GM20431 (cell line): ENCODE data around the gene ANKRD23.
"Not testable (repeated sequence)": the region's sequence is repeated elsewhere in the genome, so short reads cannot be mapped to it uniquely, and the experiment has no call there.

Experiments used
- in situ Hi-C: fragments of 300-500 bp; cut with MseI, MboI; formaldehyde crosslinking; loops from one replicate; pipeline ENCODE4 v1.15.0; 2020; ENCODE audit warnings: low sequenced_read_pairs; ENCODE audit not compliant: unreplicated experiment

Gene ANKRD23

DNA sequence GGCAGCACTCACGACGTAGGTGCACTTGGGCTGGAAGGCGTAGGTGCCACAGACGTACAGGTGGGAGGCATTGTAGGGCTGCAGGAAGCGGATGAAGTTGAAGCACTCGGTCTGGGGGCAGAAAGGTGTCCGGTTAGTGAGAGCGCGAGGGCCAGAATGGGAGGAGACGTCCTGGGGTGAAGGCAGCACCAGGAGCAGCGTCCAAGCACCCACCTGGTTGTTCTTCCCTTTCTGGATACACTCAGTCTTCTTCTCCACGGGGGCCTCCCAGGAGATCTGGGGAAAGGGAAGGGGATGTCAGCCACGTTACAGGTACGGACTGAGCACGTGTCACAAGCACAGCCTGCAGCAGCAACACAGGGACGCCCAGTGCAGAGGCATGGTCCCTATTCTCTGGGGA is 21.8 kb upstream of the ANKRD23 start:
- in situ Hi-C loops: no loop called here

DNA sequence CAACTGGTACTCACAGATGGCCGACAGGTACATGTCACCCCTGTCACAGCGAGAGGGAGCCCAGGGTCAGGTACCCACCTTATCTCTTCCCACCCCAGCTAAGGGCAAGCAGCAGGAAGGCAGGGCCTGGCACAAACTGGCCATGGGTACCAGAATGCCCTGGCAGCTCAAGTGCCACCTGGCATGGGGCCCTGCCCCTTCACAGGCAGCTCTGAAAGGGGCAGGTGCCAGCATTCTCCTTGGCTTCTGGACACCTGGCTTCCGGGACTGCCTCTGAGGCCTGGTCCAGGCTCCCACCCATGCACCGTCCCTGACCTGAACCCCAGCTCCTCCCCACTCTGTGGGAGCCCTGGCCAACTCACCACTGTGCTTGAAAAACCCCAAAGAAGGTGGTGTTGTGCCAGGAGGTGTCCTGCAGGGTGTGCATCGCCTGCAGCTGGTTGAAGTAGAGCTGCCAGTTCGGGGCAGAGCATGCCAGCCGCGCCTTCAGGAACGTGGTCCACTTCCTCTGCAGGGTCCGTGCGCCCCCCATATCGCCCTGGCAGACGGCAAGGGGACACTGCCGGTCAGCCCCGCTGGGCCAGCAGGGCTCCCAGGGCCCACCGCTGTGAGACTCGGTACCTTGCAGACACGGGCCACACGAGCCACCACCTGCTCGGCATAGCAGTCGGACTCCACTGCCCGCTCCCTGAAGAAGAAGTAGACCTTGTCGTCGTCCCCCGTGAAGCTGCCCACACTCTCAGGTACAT is 20.7 kb upstream of the ANKRD23 start:
- in situ Hi-C loops: no loop called here

DNA sequence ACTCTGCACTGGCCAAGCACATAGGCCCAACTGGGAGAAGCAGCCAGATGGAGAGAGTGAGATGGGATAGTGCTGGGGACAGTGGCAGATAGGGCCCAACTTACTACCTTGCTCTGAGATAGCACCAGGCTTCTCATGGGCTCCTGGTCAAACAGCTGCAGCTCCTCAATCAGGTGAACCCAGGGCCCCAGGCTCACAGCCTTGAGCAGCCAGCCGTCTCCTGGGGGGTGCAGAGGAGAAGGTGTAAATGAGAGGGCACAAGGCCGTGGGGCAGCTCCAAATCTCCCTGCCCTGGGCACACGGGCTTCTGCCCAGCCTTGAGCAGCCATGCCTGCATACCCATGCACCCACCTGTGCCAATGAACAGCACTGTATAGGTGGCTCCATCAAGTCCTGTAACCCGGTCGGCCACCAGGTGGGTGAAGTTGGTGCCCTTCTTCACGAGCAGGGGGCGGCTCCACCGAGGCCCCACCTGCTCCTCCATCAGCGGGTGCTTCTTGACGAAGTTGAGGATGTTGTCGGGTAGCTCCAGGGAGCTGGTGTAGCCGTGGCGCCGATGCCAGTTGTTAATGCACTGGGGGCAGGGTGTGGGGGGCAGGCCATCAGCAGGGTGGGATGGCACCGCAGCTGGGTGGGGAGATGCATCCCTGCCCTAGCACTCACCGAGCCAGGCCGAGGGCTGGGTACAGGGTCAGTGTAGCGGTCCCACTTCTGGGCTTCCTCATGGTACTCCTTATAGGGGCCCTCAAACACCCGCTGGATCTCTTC is 19.9 kb upstream of the ANKRD23 start:
- in situ Hi-C loops: no loop called here

DNA sequence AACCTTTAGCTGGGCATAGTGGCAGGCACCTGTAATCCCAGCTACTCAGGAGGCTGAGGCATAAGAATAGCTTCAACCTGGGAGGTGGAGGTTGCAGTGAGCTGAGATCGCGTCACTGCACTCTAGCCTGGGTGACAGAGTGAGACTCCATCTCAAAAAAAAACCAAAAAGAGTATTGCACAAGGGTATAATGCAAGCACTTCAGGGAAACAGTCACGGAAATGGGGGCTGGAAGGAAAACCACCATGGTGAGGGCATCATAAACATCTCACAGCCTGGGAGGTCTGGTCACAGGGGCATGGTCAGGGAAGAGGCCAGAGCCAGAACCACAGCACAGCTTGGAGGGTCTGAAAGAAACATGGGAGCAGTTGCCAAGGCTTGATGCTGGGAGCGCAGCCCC is 19.2 kb upstream of the ANKRD23 start:
- in situ Hi-C loops: not testable (repeated sequence)

DNA sequence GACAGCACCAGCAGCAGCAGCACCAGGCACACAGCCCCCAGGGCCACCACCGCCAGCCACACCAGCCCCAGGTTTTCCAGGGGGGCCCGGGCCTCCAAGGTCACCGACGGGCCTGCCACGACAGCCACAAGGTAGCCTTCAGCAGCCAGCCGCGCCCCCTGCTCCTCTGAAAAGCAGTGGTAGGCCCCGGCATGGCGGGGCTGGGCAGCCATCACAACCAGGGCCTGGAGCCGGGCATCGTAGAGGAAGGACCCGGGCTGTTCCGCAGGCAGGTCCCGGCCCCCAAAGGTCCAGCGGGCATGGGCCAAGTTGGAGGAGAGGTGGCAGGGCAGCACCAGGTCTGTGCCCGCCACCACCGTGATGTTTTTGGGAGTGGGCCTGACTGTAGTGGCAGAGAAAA is 17.3 kb upstream of the ANKRD23 start:
- in situ Hi-C loops: no loop called here

DNA sequence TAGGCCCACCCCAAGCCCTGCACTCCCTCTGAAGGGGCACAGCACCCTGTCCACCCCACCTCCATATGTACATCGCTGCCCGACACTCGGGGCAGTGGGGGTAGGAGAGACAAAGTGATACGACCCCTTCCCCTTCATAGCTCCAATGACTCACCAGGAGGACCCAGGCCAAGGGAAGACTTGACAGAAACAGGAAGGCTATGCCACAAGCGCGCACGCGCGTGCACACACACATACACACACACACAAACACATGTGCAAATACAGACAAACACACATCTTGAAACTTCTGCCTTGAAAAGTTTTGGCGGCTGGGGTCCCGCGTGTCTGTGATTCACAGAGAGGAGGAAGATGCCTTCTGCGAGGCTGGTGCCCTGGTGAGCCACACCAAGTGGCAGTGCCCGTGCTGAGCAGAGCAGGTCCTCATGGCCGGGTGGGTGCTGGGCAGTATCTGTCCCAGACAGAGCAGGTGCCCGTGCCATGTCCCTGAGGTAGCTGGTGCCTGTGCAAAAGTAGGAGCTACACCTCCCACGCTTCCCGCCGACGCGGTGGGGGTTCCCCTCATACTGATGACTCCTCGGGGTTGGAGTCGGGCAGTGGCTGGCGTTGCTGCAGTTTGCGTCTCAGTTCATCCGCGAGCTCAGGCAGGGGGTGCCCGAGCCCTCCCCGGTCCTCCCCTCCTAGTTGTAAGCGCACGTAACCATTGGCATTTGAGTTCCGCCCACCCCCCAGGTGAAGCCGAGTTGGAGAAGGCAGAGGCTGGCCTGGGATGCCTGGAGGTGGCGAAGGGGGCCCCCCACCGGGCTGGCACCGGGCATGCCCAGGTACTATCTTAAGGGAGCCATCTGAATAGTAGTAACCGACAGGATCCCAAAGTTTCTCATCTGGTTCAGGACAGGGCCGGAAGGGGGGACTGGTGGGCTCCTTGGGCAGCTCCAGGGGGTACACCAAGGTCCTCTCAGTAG is 16.5 kb upstream of the ANKRD23 start:
- in situ Hi-C loops: no loop called here

DNA sequence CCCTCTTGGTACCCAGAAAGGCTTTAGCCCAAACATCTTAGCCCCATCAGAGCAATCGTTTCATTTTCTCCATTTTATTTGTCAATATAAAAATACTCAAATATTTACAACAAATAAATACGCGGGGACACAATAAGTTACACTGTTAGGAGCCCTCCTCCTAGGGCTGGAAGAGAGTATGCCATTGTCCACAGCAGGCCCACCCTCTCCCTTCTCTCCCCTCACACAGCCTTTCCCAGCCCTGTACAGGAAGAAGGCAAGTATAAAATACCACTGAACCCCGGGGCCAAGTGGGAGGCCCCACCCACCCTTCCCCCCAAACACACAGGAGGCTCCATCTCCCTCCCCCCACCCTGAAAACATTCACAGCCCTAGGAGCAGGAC is 15.9 kb upstream of the ANKRD23 start:
- in situ Hi-C loops: loop anchor here (10.0 kb wide), 1 partner anchor 95 kb away; no protein-coding TSS in a partner anchor

DNA sequence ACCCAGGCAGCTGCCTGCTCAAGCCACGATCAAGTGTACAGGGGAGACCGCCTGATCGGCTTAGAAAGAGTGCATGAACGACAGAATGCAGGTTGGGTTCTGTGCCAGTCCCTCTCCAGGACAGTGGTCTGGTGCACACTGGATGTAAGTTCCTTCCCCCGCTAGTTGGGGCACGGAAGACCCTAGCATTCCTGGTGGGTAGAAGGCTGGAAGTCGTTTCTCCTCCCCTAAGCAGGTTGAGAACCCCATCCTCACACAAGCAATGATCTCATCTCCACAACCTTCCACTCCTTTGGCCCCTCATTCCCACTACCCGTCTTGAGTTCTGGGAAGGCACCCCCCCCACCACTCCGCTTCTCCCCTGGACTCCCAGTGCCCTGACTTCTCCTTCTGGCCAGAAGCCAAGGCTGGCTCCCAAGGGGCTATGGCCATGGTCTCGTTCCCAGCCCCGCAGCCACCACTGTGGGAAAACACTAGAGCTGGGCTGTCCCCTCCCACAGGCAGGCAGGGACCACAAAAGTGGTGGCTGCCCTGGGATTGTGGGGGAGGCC is 15.4 kb upstream of the ANKRD23 start:
- in situ Hi-C loops: loop anchor here (10.0 kb wide), 1 partner anchor 96 kb away; no protein-coding TSS in a partner anchor

DNA sequence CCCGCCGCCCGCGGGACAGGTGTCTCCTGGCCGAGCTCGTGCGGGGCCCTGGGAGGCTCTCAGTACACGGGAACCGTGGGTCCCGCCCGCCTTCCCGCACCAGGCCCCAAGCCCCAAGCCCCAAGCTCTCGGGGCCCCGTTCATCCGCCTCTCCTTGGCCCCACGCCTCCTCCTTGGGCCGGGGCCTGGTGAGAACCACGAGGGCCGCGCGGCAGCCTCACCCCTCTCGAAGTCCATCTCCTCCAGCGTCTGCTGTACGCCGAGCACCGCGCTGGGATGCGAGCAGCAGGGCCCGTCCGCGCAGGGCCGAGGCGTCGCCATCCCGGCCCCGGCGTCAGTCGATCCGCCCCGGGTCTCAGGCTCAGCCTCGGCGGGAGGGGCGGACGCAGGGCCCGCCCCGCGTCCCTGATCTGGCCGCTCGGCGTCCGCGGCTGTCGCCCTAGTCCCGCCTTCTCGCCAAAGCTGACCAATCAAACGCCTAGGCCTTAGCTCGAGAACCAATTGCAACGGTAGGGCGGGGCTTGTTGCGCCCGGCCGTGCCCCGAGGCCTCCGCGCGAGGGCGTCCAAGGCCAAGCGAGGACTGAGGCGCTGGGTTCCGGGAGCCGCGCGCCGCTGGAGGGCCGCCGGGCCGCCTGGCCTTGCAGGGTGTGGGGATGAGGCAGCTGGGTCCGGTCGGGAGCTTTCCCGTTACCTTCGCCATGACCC is 14.0 kb upstream of the ANKRD23 start, which contains the start of gene ANKRD39:
TSS of gene ANKRD39 (minus strand) at position 350 of the 706 bp plus-strand sequence. CDS start at position 321, 29 bp downstream.
- in situ Hi-C loops: loop anchor here (10.0 kb wide), 1 partner anchor 97 kb away; no protein-coding TSS in a partner anchor

DNA sequence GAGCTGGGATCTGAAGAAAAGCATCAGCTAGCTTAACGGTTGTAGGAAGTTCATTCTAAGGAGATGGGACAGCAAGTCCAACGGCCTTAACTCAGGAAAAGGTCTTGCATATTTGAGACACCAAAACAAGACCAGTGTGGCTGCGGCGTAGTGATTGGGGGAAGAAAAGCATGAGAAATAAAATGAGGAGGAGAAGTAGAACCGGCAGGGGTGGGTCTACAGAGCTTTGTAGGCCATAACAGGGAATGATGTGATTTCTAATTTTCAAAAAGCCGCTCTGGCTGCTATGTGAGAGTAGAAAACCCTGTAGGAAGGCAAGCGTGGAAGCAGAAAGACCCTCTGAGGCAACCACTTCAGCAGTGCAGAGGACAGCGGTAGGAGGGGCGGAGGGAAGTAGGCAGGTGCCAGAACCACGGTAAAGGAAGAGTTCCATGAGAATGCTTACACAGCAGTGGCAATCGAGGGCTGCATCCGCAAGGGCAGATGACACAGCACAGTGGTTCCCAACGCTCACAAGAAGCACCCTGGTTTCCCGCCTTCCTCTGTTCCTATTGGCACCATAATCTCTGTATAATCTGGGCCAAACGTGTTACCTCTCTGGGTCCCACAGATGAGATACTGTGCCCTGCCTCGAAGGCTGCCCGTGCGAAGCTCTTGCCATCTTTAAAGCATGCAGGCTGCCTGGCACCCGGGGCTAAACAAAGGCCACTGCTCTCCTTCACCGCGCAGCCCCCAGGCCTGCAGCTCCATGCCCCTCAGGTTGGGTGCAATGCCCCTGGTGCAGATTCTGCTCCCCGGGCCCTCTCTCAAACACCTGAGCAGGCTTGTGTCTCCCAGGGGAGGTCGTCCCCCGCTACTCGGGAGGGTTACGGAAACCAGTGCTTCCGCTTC is 13.2 kb upstream of the ANKRD23 start:
- in situ Hi-C loops: loop anchor here (10.0 kb wide), 1 partner anchor 98 kb away; no protein-coding TSS in a partner anchor

DNA sequence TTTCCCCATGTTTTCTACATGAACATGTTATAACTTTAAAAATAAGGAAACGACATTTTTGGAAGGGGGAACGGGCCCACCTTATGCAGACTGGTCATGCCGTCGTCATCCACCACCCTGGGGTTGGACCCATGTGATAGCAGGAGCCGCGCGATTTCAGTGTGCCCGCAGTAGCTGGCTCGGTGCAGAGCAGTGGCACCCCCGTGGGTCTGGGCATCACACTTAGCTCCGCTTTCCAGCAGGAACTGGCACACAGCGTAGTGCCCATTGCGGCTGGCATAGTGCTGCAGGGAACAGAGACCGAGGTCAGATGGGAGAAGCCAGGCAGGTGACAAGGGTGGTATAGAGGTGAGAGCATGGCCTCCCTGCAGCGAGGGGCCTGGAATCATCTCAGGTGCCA is 9.5 kb upstream of the ANKRD23 start:
- in situ Hi-C loops: loop anchor here (10.0 kb wide), 1 partner anchor 101 kb away; no protein-coding TSS in a partner anchor

DNA sequence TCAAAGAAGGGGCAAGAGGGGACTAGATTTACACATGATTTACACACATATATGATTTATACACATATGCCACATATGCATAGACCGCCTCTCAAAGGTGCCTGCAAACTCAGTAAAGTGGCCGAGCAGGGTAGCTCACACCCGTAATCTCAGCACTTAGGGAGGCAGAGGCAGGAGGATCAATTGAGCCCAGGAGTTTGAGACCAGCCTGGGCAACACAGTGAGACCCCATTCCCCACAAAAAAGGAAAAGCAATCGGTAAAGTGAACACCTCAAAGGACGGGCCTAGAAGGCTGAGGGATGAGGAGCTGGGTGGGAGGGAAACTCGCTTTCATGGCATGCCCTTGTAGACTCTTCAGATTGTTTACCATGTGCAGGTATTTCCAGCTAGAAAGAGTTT is 8.8 kb upstream of the ANKRD23 start:
- in situ Hi-C loops: loop anchor here (10.0 kb wide), 1 partner anchor 102 kb away; no protein-coding TSS in a partner anchor

DNA sequence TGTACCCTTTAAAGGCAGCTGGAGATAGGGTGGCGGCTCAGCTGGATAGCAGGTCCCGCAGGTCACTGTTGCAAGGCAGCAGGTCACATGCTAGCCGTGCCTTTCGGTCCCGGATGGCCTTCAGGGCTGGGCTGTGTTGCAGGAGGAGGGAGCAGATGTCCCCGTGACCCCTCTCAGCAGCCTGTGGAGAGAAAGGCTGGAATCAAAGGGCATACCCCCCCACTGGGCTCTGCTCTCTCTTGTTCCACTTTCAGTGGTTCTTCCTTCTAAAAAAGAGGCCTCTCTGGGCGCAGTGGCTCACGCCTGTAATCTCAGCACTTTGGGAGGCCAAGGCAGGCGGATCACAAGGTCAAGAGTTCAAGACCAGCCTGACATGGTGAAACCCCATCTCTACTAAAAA is 4.4 kb upstream of the ANKRD23 start:
- in situ Hi-C loops: no loop called here

DNA sequence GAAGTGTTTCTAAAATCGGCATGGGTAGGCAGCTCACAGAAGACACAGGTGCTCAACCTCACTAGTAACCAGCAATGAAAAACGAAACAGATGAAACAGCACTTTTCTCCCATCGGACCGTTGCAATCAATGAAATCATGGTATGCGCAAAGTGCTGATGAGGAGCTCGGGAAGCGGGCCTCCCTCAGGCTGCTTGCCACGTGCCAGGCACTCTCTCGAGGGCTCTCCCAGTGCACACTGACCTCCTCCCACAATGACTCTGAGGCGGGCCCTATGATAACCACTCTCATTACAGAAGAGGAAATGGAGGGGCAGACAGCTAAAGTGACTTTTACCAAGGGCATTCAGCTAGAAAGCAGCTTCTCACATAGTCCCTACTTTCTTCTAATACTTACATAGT is 3.8 kb upstream of the ANKRD23 start:
- in situ Hi-C loops: no loop called here

DNA sequence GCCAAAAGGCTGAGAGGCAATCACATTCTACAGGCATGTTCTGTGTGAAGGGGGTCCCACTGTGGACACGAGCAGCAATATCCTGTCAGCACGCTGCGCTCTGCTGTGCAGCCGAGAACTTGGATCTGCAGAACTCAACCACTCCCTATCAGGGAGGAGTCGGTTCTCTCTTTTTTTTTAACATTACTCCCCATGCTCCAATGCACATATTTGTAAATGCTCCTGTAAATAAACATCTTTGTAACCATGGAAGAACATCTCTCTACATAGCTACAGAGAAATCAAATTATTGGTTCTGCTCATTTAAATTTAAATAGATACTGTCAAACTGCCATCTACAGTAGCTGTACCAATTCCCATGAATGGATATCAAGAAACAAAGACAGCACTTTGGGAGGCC is 3.0 kb upstream of the ANKRD23 start:
- in situ Hi-C loops: no loop called here

DNA sequence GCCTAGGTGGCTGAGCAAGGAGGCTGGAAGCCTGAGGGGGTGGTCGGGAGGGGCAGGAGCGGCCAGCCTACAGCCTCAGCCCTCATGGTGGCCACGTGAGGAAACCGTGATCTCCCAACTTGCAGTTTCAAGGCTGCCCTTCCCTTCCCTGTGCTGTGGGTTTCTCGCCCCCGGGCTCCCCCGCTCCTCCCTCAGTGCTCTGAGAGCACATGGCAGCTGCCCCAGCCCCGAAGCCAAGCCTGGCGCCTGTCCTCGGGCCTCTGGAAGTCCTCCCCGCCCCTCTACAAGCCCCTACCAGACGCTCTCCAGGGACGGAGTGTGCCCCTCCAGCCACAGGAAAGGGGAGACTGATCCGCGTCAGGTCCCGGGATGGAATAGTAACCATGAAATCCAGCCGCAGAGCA is 586 bp upstream of the ANKRD23 start:
- in situ Hi-C loops: no loop called here

DNA sequence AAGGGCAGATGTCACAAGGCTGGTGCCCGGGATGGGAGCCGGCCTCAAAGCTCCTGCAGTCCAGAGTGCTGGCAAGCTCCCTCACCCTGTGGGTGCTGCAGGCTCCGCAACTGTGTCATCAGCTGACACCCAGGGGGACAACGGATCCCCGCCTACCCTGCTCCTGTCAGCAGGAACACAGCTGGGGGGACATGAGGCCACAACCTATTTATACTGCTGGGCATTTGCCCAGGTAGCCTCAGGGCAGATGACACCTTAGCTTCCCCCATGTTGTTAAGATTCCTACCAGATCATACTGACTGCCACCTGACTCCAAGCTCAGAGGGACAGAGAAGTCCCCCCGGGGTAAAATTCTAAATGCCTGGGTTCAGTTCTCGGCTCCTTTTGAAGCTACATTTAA is 1.2 kb downstream of the ANKRD23 start:
- in situ Hi-C loops: no loop called here
